Measurements from ENCODE around the gene FBXO28. TPM values are rescaled to one million over a fixed set of nuclear protein-coding genes. Genes with fewer than 3 reads are reported as not detected.

Gene FBXO28
- total RNA-seq, 6 experiments from 2014 or later: 34.3 to 41.8 (median 39.2) TPM

GRCh38 chr1:224196813-224197600 lies 83.1 kb downstream of the FBXO28 start:
- Mint-ChIP-seq H3K27ac (no peak overlapping the region; the same call in 1 of the 2 replicates), H3K27me3 (ENCODE audit: insufficient read depth) (peaks cover 1% of the 10 kb centered on the region; the same call in 1 of the 2 replicates), H3K4me1 (ENCODE audit: low read depth) (peaks cover 12% of the 10 kb centered on the region), H3K9me3 (no peaks in the 10 kb centered on the region), H3K36me3 (ENCODE audit: low read depth) (peaks cover 14% of the 10 kb centered on the region), H3K4me3 (no peak overlapping the region)
- no peak for DNase-seq
- TF ChIP-seq CTCF (IDR thresholded peaks at IDR 0.05): no peak

GRCh38 chr1:224198572-224198971 lies 84.7 kb downstream of the FBXO28 start:
- H3K36me3 Mint-ChIP-seq (ENCODE audit: low read depth): peaks cover 10% of the 10 kb centered on the region
- peaks cover 21% of the 10 kb centered on the region for H3K4me1 Mint-ChIP-seq (ENCODE audit: low read depth)
- no peaks in the 10 kb centered on the region for H3K9me3 Mint-ChIP-seq
- peaks cover 1% of the 10 kb centered on the region; the same call in 1 of the 2 replicates for H3K27me3 Mint-ChIP-seq (ENCODE audit: insufficient read depth)
- DNase-seq: no peak
- H3K27ac Mint-ChIP-seq: no peak overlapping the region
- TF ChIP-seq CTCF (IDR thresholded peaks at IDR 0.05): no peak
- H3K4me3 Mint-ChIP-seq: no peak overlapping the region

GRCh38 chr1:224199679-224200078 lies 85.8 kb downstream of the FBXO28 start:
- no peak for TF ChIP-seq CTCF (IDR thresholded peaks at IDR 0.05)
- Mint-ChIP-seq H3K4me3 (no peak overlapping the region), H3K4me1 (ENCODE audit: low read depth) (peaks cover 30% of the 10 kb centered on the region), H3K36me3 (ENCODE audit: low read depth) (peaks cover 4% of the 10 kb centered on the region), H3K27me3 (ENCODE audit: insufficient read depth) (no peaks in the 10 kb centered on the region), H3K9me3 (no peaks in the 10 kb centered on the region), H3K27ac (peak overlapping the region; percentile 24; the same call in 1 of the 2 replicates)
- DNase-seq: no peak

GRCh38 chr1:224201383-224201782 lies 87.5 kb downstream of the FBXO28 start:
- Mint-ChIP-seq H3K4me1 (ENCODE audit: low read depth) (peaks cover 38% of the 10 kb centered on the region), H3K36me3 (ENCODE audit: low read depth) (no peaks in the 10 kb centered on the region; the same call in 1 of the 2 replicates), H3K4me3 (no peak overlapping the region), H3K27ac (peak overlapping the region; percentile 41), H3K9me3 (no peaks in the 10 kb centered on the region), H3K27me3 (ENCODE audit: insufficient read depth) (no peaks in the 10 kb centered on the region)
- DNase-seq: peak; percentile 21
- no peak for TF ChIP-seq CTCF (IDR thresholded peaks at IDR 0.05)

- no peak for DNase-seq
- Mint-ChIP-seq H3K27me3 (ENCODE audit: insufficient read depth) (no peaks in the 10 kb centered on the region), H3K27ac (peak overlapping the region; percentile 41), H3K4me3 (no peak overlapping the region), H3K4me1 (ENCODE audit: low read depth) (peaks cover 38% of the 10 kb centered on the region), H3K36me3 (ENCODE audit: low read depth) (no peaks in the 10 kb centered on the region; the same call in 1 of the 2 replicates), H3K9me3 (no peaks in the 10 kb centered on the region)
- no peak for TF ChIP-seq CTCF (IDR thresholded peaks at IDR 0.05)
Observed at GRCh38 chr1:224201853-224202252, 87.9 kb downstream of the FBXO28 start.
